Uterus (tissue), 4 donors: ENCODE data around the gene OR6Q1. TPM values are rescaled to one million over a fixed set of nuclear protein-coding genes. Genes with fewer than 3 reads are reported as not detected.
"Not testable (repeated sequence)": the region's sequence is repeated elsewhere in the genome, so short reads cannot be mapped to it uniquely, and the experiment has no call there.

Source experiments
- DNase-seq, 2 donors: peaks; one replicate each; pipeline ENCODE4 v3.0.0-alpha.2; 2019 to 2020
- H3K27ac ChIP-seq, 2 donors: fragments of 200-600 bp; sonication (generic); 1 replicate in 1 of 2; 2 replicates in 1 of 2; pipeline ENCODE4 v1.5.1; 2016 to 2018
- H3K27me3 ChIP-seq, 2 donors: fragments of 200-600 bp; sonication (generic); one replicate each; pipeline ENCODE4 v1.5.1; 2018 to 2019; ENCODE audit warnings: control low read depth in 1 of 2
- H3K36me3 ChIP-seq, 2 donors: fragments of 200-600 bp; sonication (generic); one replicate each; pipeline ENCODE4 v1.5.1; 2019; ENCODE audit warnings: control low read depth in 1 of 2
- H3K4me1 ChIP-seq, 2 donors: fragments of 200-600 bp; sonication (generic); one replicate each; pipeline ENCODE4 v1.5.1; 2018 to 2019; ENCODE audit warnings: control low read depth in 1 of 2
- H3K4me3 ChIP-seq, 2 donors: fragments of 200-600 bp; sonication (generic); 1 replicate in 1 of 2; 2 replicates in 1 of 2; pipeline ENCODE4 v1.5.1; 2018 to 2019; ENCODE audit warnings: mild to moderate bottlenecking in 1 of 2
- H3K9me3 ChIP-seq, 2 donors: fragments of 200-600 bp; sonication (generic); one replicate each; pipeline ENCODE4 v1.5.1; 2019; ENCODE audit warnings: control low read depth in 1 of 2
- POLR2A ChIP-seq, 2 donors: fragments of 450-650 bp; IDR thresholded peaks; one replicate each; pipeline ENCODE4 v1.6.1; 2016; ENCODE audit warnings: antibody characterized with exemption in 2 of 2, mild to moderate bottlenecking in 1 of 2, moderate library complexity in 1 of 2
- intact Hi-C: fragments of 100-400 bp; cut with DNase I; formaldehyde crosslinking; loops from one replicate; pipeline ENCODE4 v1.15.1; 2023; ENCODE audit warnings: low total_unique reads
- total RNA-seq, 4 donors: library from RNA; depleted of rRNA in 3 of 4; stranded (reverse); fragments of >200 nt in 3 of 4; gene quantifications; one replicate each; pipeline versions ENCODE4 v1.1.0 to v1.2.4, GENCODE V29; 2014 to 2023
- TF ChIP-seq, protein P1 (sequence below), 4 experiments: fragments of 200-600 bp in 2 of 4; fragments of 450-650 bp in 2 of 4; sonication (generic) in 2 of 4; IDR thresholded peaks; one replicate each; pipeline ENCODE4 v1.5.1; 2016 to 2019; ENCODE audit warnings: antibody characterized with exemption in 4 of 4, mild to moderate bottlenecking in 2 of 4, moderate library complexity in 1 of 4
- donor health status: DM: yes; HTN: yes; CAD: no.

The OR6Q1 gene, protein sequence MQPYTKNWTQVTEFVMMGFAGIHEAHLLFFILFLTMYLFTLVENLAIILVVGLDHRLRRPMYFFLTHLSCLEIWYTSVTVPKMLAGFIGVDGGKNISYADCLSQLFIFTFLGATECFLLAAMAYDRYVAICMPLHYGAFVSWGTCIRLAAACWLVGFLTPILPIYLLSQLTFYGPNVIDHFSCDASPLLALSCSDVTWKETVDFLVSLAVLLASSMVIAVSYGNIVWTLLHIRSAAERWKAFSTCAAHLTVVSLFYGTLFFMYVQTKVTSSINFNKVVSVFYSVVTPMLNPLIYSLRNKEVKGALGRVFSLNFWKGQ
- not detected for total RNA-seq

DNA sequence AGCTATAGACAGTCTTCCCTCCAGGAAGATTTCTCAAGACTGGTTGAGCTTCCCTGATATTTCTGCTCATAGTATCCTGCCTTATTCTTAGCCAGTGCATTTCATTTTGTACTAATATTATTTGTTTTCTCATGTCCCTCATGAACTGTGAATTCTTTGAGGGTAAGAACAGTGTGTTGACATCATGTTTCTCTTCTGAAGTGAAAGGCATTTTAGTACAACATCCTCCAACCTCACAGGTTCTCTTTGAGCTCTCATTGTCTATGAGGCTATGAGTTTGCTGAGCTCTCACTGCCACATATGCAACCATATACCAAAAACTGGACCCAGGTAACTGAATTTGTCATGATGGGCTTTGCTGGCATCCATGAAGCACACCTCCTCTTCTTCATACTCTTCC is at the start of gene OR6Q1:
OR6Q1 (plus strand) TSS at position 301 of the 400 bp plus-strand sequence; CDS start at position 301, 0 bp downstream.
- no peaks in the 10 kb centered on the region for H3K36me3 ChIP-seq
- no peaks in the 10 kb centered on the region for H3K4me1 ChIP-seq
- H3K9me3 ChIP-seq, result no peaks in the 10 kb centered on the region
- intact Hi-C loops, result no loop called here
- H3K4me3 ChIP-seq, result no peak within 1 kb of the TSS
- TF ChIP-seq, protein P1, sequence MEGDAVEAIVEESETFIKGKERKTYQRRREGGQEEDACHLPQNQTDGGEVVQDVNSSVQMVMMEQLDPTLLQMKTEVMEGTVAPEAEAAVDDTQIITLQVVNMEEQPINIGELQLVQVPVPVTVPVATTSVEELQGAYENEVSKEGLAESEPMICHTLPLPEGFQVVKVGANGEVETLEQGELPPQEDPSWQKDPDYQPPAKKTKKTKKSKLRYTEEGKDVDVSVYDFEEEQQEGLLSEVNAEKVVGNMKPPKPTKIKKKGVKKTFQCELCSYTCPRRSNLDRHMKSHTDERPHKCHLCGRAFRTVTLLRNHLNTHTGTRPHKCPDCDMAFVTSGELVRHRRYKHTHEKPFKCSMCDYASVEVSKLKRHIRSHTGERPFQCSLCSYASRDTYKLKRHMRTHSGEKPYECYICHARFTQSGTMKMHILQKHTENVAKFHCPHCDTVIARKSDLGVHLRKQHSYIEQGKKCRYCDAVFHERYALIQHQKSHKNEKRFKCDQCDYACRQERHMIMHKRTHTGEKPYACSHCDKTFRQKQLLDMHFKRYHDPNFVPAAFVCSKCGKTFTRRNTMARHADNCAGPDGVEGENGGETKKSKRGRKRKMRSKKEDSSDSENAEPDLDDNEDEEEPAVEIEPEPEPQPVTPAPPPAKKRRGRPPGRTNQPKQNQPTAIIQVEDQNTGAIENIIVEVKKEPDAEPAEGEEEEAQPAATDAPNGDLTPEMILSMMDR (IDR thresholded peaks at IDR 0.05), result no peak
- no peak for TF ChIP-seq POLR2A (IDR thresholded peaks at IDR 0.05)
- no peaks in the 10 kb centered on the region for H3K27me3 ChIP-seq
- H3K27ac ChIP-seq, result peak within 1 kb of the TSS; percentile 40 to 44
- no peak for DNase-seq

DNA sequence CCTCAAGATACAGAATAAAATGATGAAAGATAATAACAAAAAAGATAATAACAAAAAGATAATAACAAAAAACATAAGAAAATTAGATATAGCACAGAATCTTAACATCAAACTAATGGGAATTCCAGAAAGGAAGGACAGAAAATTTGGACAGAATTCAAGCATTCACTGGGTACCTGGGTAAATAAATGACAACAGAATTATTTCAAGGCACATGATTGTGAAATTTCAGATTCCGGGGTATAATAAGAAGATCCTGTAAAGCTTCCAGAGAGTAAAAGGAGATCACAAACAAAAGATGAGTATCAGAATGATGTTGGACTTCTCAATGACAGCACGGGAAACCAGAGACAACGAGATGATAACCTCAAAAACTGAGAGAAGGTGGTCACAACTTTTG is 49.2 kb upstream of the OR6Q1 start:
- intact Hi-C loops, result no loop called here

DNA sequence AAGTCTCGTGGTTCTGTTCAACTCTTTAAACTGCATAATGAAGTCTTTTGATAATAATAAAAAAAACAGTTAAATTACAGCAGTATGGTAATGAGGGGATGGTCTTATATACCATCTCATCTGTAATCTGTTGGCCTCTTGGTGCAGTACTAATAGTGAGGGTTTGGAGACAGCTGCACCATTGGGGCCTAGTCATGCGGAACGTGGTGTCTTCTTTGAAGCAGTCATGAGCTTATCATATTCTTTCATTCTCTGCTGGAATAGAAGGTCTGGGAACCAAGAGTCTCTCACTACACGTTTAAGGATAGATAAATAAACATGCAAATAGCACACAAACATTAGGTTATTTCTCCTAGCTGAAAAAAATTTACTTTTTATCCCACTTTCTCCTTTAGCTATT is 48.0 kb upstream of the OR6Q1 start:
- TF ChIP-seq, protein P1 (IDR thresholded peaks at IDR 0.05), result no peak
- TF ChIP-seq POLR2A (IDR thresholded peaks at IDR 0.05), result no peak
- DNase-seq, result no peak
- Histone ChIP-seq H3K4me1 (no peaks in the 10 kb centered on the region), H3K9me3 (no peaks in the 10 kb centered on the region), H3K36me3 (no peaks in the 10 kb centered on the region), H3K27ac (no peak overlapping the region), H3K27me3 (no peaks in the 10 kb centered on the region), H3K4me3 (no peak overlapping the region)
- intact Hi-C loops, result no loop called here

More for the DNA sequence above, 49.2 kb upstream of the OR6Q1 start:
- no peaks in the 10 kb centered on the region for H3K9me3 ChIP-seq
- H3K4me3 ChIP-seq, result no peak overlapping the region
- no peaks in the 10 kb centered on the region for H3K27me3 ChIP-seq
- H3K27ac ChIP-seq, result no peak overlapping the region
- no peaks in the 10 kb centered on the region for H3K4me1 ChIP-seq
- DNase-seq, result no peak
- no peaks in the 10 kb centered on the region for H3K36me3 ChIP-seq
- TF ChIP-seq POLR2A (IDR thresholded peaks at IDR 0.05), result no peak
- TF ChIP-seq, protein P1 (IDR thresholded peaks at IDR 0.05), result no peak

DNA sequence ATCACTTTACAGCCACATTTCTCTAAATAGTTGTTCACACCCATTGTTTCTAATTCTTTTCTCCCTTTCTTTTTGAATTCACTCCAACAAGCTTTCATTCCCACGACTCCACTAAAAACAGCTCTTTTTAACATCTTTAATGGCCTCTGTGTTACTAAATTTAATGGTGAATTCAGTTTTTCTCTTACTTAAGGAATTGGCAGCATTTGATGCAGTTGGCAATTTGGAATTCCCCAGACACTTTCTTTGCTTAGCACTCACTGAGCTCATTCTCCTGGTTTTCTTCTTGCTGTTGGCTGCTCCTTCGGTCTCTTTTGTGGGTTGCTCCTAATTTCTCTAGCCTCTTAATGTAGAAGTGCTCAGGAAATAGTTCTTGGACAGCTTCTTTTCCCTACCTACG is 47.6 kb upstream of the OR6Q1 start:
- H3K27me3 ChIP-seq, result no peaks in the 10 kb centered on the region
- no peaks in the 10 kb centered on the region for H3K9me3 ChIP-seq
- DNase-seq, result no peak
- no peaks in the 10 kb centered on the region for H3K36me3 ChIP-seq
- no peaks in the 10 kb centered on the region for H3K4me1 ChIP-seq
- H3K4me3 ChIP-seq, result no peak overlapping the region
- TF ChIP-seq, protein P1 (IDR thresholded peaks at IDR 0.05), result no peak
- TF ChIP-seq POLR2A (IDR thresholded peaks at IDR 0.05), result no peak
- intact Hi-C loops, result no loop called here
- no peak overlapping the region for H3K27ac ChIP-seq

DNA sequence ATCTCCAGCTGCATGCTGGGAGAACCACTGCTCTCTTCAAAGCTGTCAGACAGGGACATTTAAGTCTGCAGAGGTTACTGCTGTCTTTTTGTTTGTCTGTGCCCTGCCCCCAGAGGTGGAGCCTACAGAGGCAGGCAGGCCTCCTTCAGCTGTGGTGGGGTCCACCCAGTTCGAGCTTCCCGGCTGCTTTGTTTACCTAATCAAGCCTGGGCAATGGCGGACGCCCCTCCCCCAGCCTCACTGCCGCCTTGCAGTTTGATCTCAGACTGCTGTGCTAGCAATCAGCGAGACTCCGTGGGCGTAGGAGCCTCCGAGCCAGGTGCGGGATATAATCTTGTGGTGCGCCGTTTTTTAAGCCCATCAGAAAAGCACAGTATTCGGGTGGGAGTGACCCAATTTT is 31.2 kb upstream of the OR6Q1 start:
- intact Hi-C loops, H3K9me3 ChIP-seq, H3K36me3 ChIP-seq, H3K27ac ChIP-seq, H3K4me3 ChIP-seq, DNase-seq, H3K4me1 ChIP-seq, H3K27me3 ChIP-seq: not testable (repeated sequence)

DNA sequence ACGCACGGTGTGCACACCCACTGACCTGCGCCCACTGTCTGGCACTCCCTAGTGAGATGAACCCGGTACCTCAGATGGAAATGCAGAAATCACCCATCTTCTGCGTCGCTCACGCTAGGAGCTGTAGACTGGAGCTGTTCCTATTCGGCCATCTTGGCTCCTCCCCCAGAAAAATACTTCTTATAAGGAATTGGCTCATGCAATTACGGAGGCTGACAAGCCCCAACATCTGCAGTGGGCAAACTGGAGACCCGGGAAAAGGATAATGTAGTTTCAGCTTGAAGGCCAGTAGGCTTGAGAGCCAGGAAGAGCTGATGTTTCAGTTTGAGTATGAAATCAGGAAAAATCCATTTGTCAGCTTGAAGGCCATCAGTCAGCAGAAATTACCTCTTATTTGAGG is 30.7 kb upstream of the OR6Q1 start:
- H3K27ac ChIP-seq, DNase-seq, H3K9me3 ChIP-seq, H3K36me3 ChIP-seq, H3K27me3 ChIP-seq, intact Hi-C loops, H3K4me3 ChIP-seq, H3K4me1 ChIP-seq: not testable (repeated sequence)
